HG03196 (cell line): ENCODE data around the gene STK32A.

ENCODE experiments used
- ATAC-seq: cut with Tn5 transposase; IDR thresholded peaks from one replicate; pipeline ENCODE4 v1.9.1; 2021; ENCODE audit not compliant: unreplicated experiment

Gene STK32A

GRCh38 chr5:147413266-147413665 lies 178.4 kb downstream of the STK32A start:
- ATAC-seq: no peak

GRCh38 chr5:147415651-147416050 lies 180.8 kb downstream of the STK32A start:
- no peak for ATAC-seq

GRCh38 chr5:147417135-147417813 lies 182.4 kb downstream of the STK32A start:
- no peak for ATAC-seq

- ATAC-seq: no peak
Observed at GRCh38 chr5:147418613-147419012, 183.8 kb downstream of the STK32A start.

GRCh38 chr5:147426640-147427327 lies 192.0 kb downstream of the STK32A start:
- ATAC-seq: no peak

- ATAC-seq: no peak
Observed at GRCh38 chr5:147427521-147428401, 192.9 kb downstream of the STK32A start.

- ATAC-seq: no peak
Observed at GRCh38 chr5:147430628-147431027, 195.8 kb downstream of the STK32A start.

GRCh38 chr5:147431586-147431985 lies 196.8 kb downstream of the STK32A start:
- no peak for ATAC-seq

GRCh38 chr5:147432323-147432722 lies 197.5 kb downstream of the STK32A start:
- ATAC-seq: no peak

GRCh38 chr5:147434049-147434448 lies 199.2 kb downstream of the STK32A start:
- ATAC-seq: no peak

GRCh38 chr5:147436596-147436995 lies 201.8 kb downstream of the STK32A start:
- no peak for ATAC-seq

- no peak for ATAC-seq
Observed at GRCh38 chr5:147437161-147437596, 202.4 kb downstream of the STK32A start.
